ENCODE data around the gene CMTR1. TPM values are rescaled to one million over a fixed set of nuclear protein-coding genes. Genes with fewer than 3 reads are reported as not detected.

The CMTR1 gene
- total and polyA plus RNA-seq, 10 of the 15 experiments (the other 5 are each of a cell fraction or from before 2014, with no cell fraction given) = 2.7 to 67.0 (median 46.2) TPM

DNA sequence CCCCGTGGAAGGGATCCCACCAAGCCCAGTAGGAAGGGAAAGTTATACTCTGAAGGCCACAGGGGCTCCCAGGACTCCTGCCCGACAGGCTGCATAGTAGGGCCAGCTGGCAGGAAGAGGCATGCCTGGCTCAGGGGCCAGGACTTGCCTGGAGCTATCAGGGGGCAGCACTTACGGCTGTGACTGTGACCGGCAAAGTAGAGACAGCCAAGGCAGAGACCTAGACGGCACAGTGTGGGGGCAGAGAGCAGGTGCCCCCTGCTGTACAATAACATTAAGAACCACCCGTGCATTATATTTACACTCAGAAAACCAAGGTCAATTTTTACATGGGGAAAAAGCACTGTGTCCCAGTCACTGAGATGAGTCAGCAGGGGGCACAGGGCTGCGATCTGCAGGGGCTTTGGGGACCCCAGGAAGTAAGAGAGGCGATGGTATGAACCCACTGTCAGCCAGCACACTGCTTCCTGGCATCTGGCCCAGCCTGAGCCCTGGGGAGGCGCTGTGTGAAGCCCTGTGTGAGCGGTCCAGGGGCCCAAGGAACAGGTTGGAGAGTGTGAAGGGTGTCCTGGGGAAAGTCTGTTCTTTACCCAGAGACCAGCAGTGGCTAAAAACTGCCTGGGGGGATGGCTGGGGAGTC is 56.8 kb downstream of the CMTR1 start (continued):
- TF ChIP-seq, protein P1, sequence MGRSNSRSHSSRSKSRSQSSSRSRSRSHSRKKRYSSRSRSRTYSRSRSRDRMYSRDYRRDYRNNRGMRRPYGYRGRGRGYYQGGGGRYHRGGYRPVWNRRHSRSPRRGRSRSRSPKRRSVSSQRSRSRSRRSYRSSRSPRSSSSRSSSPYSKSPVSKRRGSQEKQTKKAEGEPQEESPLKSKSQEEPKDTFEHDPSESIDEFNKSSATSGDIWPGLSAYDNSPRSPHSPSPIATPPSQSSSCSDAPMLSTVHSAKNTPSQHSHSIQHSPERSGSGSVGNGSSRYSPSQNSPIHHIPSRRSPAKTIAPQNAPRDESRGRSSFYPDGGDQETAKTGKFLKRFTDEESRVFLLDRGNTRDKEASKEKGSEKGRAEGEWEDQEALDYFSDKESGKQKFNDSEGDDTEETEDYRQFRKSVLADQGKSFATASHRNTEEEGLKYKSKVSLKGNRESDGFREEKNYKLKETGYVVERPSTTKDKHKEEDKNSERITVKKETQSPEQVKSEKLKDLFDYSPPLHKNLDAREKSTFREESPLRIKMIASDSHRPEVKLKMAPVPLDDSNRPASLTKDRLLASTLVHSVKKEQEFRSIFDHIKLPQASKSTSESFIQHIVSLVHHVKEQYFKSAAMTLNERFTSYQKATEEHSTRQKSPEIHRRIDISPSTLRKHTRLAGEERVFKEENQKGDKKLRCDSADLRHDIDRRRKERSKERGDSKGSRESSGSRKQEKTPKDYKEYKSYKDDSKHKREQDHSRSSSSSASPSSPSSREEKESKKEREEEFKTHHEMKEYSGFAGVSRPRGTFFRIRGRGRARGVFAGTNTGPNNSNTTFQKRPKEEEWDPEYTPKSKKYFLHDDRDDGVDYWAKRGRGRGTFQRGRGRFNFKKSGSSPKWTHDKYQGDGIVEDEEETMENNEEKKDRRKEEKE (IDR thresholded peaks at IDR 0.05) = no peak
- TF ChIP-seq, protein P2, sequence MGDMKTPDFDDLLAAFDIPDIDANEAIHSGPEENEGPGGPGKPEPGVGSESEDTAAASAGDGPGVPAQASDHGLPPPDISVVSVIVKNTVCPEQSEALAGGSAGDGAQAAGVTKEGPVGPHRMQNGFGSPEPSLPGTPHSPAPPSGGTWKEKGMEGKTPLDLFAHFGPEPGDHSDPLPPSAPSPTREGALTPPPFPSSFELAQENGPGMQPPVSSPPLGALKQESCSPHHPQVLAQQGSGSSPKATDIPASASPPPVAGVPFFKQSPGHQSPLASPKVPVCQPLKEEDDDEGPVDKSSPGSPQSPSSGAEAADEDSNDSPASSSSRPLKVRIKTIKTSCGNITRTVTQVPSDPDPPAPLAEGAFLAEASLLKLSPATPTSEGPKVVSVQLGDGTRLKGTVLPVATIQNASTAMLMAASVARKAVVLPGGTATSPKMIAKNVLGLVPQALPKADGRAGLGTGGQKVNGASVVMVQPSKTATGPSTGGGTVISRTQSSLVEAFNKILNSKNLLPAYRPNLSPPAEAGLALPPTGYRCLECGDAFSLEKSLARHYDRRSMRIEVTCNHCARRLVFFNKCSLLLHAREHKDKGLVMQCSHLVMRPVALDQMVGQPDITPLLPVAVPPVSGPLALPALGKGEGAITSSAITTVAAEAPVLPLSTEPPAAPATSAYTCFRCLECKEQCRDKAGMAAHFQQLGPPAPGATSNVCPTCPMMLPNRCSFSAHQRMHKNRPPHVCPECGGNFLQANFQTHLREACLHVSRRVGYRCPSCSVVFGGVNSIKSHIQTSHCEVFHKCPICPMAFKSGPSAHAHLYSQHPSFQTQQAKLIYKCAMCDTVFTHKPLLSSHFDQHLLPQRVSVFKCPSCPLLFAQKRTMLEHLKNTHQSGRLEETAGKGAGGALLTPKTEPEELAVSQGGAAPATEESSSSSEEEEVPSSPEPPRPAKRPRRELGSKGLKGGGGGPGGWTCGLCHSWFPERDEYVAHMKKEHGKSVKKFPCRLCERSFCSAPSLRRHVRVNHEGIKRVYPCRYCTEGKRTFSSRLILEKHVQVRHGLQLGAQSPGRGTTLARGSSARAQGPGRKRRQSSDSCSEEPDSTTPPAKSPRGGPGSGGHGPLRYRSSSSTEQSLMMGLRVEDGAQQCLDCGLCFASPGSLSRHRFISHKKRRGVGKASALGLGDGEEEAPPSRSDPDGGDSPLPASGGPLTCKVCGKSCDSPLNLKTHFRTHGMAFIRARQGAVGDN (IDR thresholded peaks at IDR 0.05) = no peak
- TF ChIP-seq TAF1 (IDR thresholded peaks at IDR 0.05; ENCODE audit: borderline replicate concordance, low read depth, low read length) = no peak
- TF ChIP-seq, protein P3, sequence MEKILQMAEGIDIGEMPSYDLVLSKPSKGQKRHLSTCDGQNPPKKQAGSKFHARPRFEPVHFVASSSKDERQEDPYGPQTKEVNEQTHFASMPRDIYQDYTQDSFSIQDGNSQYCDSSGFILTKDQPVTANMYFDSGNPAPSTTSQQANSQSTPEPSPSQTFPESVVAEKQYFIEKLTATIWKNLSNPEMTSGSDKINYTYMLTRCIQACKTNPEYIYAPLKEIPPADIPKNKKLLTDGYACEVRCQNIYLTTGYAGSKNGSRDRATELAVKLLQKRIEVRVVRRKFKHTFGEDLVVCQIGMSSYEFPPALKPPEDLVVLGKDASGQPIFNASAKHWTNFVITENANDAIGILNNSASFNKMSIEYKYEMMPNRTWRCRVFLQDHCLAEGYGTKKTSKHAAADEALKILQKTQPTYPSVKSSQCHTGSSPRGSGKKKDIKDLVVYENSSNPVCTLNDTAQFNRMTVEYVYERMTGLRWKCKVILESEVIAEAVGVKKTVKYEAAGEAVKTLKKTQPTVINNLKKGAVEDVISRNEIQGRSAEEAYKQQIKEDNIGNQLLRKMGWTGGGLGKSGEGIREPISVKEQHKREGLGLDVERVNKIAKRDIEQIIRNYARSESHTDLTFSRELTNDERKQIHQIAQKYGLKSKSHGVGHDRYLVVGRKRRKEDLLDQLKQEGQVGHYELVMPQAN (conservative IDR thresholded peaks at IDR 0.05) = no peak

All from GM12878 (cell line).